CD14-positive monocyte (primary cell): ENCODE measurements around the gene NAP1L1. TPM values are rescaled to one million over a fixed set of nuclear protein-coding genes. Genes with fewer than 3 reads are reported as not detected.

ENCODE experiments used
- DNase-seq, 3 donors: peaks; one replicate each; pipeline ENCODE4 v3.0.0-alpha.2; 2011 to 2022
- H2AFZ ChIP-seq: 2 replicates; pipeline ENCODE4 v1.6.0; 2012; ENCODE audit warnings: mild to moderate bottlenecking, low read depth, low read length, inconsistent platforms; ENCODE audit not compliant: insufficient read depth, poor library complexity, severe bottlenecking
- H3K27ac ChIP-seq, 2 donors: 1 replicate in 1 of 2; 2 replicates in 1 of 2; pipeline ENCODE4 v1.5.1; 2012 to 2013; ENCODE audit warnings: low read length in 2 of 2, control low read depth in 1 of 2, inconsistent platforms in 1 of 2, low read depth in 1 of 2, mild to moderate bottlenecking in 1 of 2
- H3K27me3 ChIP-seq, 2 donors: one replicate each; pipeline versions ENCODE4 v1.6.0 to v1.6.1; 2011 to 2013; ENCODE audit warnings: low read length in 2 of 2; ENCODE audit not compliant: control insufficient read depth in 2 of 2, insufficient read depth in 2 of 2
- H3K36me3 ChIP-seq, 2 donors: replicated peaks in 1 of 2; 1 replicate in 1 of 2; 2 replicates in 1 of 2; pipeline versions ENCODE4 v1.5.1 to v1.6.1; 2012 to 2013; ENCODE audit warnings: low read length in 2 of 2, control low read depth in 1 of 2, inconsistent platforms in 1 of 2, mild to moderate bottlenecking in 1 of 2; ENCODE audit not compliant: insufficient read depth in 2 of 2, control insufficient read depth in 1 of 2
- H3K4me1 ChIP-seq, 2 donors: 1 replicate in 1 of 2; 2 replicates in 1 of 2; pipeline versions ENCODE4 v1.5.1 to v1.6.1; 2012 to 2013; ENCODE audit warnings: low read length in 2 of 2, control low read depth in 1 of 2, inconsistent platforms in 1 of 2, mild to moderate bottlenecking in 1 of 2, moderate library complexity in 1 of 2; ENCODE audit not compliant: insufficient read depth in 2 of 2, control insufficient read depth in 1 of 2
- H3K4me2 ChIP-seq: replicated peaks from 2 replicates; pipeline ENCODE3; 2012; ENCODE audit warnings: low read length, moderate library complexity, mild to moderate bottlenecking; ENCODE audit not compliant: poor library complexity, severe bottlenecking; ENCODE audit errors: extremely low read depth
- H3K4me3 ChIP-seq, 3 experiments: fragments of 200-600 bp in 1 of 3; sonication (generic) in 1 of 3; replicated peaks in 1 of 3; 1 replicate in 2 of 3; 2 replicates in 1 of 3; pipeline ENCODE4 v1.5.1; 2011 to 2013; ENCODE audit warnings: low read length in 3 of 3, mild to moderate bottlenecking in 3 of 3, control low read depth in 2 of 3, low read depth in 2 of 3, inconsistent platforms in 1 of 3, moderate library complexity in 1 of 3
- H3K79me2 ChIP-seq: 2 replicates; pipeline ENCODE4 v1.6.0; 2012; ENCODE audit warnings: mild to moderate bottlenecking, control low read depth, inconsistent platforms, low read length, moderate library complexity; ENCODE audit not compliant: insufficient read depth
- H3K9ac ChIP-seq: 2 replicates; pipeline ENCODE4 v1.6.0; 2017; ENCODE audit warnings: low read length, mild to moderate bottlenecking; ENCODE audit not compliant: insufficient read depth, poor library complexity, severe bottlenecking
- H3K9me3 ChIP-seq, 2 donors: replicated peaks in 1 of 2; 1 replicate in 1 of 2; 2 replicates in 1 of 2; pipeline versions ENCODE4 v1.5.1 to v1.6.1; 2012 to 2013; ENCODE audit warnings: low read length in 2 of 2, control low read depth in 1 of 2; ENCODE audit not compliant: control insufficient read depth in 1 of 2, insufficient read depth in 1 of 2
- H4K20me1 ChIP-seq: 2 replicates; pipeline ENCODE4 v1.6.0; 2012; ENCODE audit warnings: mild to moderate bottlenecking, low read length, control low read depth, moderate library complexity; ENCODE audit not compliant: insufficient read depth
- H3K27ac Mint-ChIP-seq, 7 donors: one replicate each; pipeline ENCODE4 v1.8.0; 2020; ENCODE audit warnings: mild to moderate bottlenecking in 7 of 7, mixed read lengths in 7 of 7, moderate library complexity in 6 of 7, inconsistent platforms in 2 of 7
- H3K27me3 Mint-ChIP-seq, 3 donors: one replicate each; pipeline ENCODE4 v1.8.0; 2021 to 2022; ENCODE audit warnings: low read depth in 3 of 3, mild to moderate bottlenecking in 3 of 3, mixed read lengths in 3 of 3, moderate library complexity in 3 of 3, inconsistent platforms in 1 of 3
- H3K36me3 Mint-ChIP-seq, 2 donors: one replicate each; pipeline ENCODE4 v1.8.0; 2020; ENCODE audit warnings: mixed read lengths in 2 of 2, inconsistent platforms in 1 of 2, mild to moderate bottlenecking in 1 of 2
- H3K4me1 Mint-ChIP-seq: one replicate; pipeline ENCODE4 v1.8.0; 2020; ENCODE audit warnings: mild to moderate bottlenecking, mixed read lengths
- H3K4me3 Mint-ChIP-seq, 2 donors: one replicate each; pipeline ENCODE4 v1.8.0; 2020; ENCODE audit warnings: mild to moderate bottlenecking in 2 of 2, mixed read lengths in 2 of 2, moderate library complexity in 1 of 2
- H3K9me3 Mint-ChIP-seq, 7 donors: one replicate each; pipeline ENCODE4 v1.8.0; 2020 to 2022; ENCODE audit warnings: mixed read lengths in 7 of 7, mild to moderate bottlenecking in 6 of 7, moderate library complexity in 6 of 7, inconsistent platforms in 2 of 7
- WGBS: methylation state at CpG from one replicate; pipeline ENCODE4 v1.1.5; 2013; ENCODE audit warnings: missing lambda C conversion rate; ENCODE audit not compliant: insufficient coverage; 5-methylcytosine and 5-hydroxymethylcytosine counted together
- intact Hi-C, 2 donors: fragments of 100-400 bp; cut with micrococcal nuclease; formaldehyde crosslinking; loops; one replicate each; pipeline versions ENCODE4 v1.15.0 to v1.15.1; 2023
- polyA plus RNA-seq, 3 donors: library from polyadenylated mRNA; depleted of rRNA in 1 of 3; unstranded in 2 of 3; stranded (reverse) in 1 of 3; fragments of 300-500 nt in 2 of 3; fragments of >200 nt in 1 of 3; fragmentation: Illumina TruSeq in 2 of 3; gene quantifications; 1 replicate in 2 of 3; 2 replicates in 1 of 3; pipeline ENCODE4 v1.2.3, GENCODE V29; 2012 to 2021
- TF ChIP-seq, protein P1 (sequence below): fragments of 200-600 bp; IDR thresholded peaks from one replicate; pipeline ENCODE4 v1.8.0; 2022; ENCODE audit warnings: antibody characterized with exemption, mild to moderate bottlenecking

Gene NAP1L1
- polyA plus RNA-seq, 3 donors = 98.3 to 164 (median 111) TPM

DNA sequence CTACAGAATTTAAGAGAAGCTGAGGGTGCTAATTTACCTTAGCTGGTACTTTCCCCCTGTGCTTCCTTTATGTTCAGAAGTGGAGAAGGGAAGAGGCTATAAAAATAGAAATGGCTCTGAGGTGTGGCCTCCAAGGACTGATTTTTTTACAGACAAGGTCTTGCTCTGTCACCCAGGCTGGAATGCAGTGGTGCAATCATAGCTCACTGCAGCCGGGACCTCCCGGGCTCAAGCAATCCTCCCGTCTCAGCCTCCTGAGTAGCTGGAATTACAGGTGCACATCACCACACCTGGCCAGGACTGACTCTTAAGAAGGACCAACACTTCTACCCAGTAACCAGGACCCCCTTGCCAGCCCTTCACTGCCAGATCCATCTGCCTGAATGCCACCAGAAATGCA is 23.9 kb upstream of the NAP1L1 start:
- Mint-ChIP-seq H3K36me3 (no peaks in the 10 kb centered on the region), H3K27me3 (peaks cover 1 to 9% (median 2%) of the 10 kb centered on the region in 3 donors), H3K4me1 (peaks cover 2% of the 10 kb centered on the region), H3K9me3 (peaks cover 0 to 2% (median 0%) of the 10 kb centered on the region in 7 donors), H3K27ac (no peak overlapping the region), H3K4me3 (no peak overlapping the region)
- Histone ChIP-seq H3K4me3 (no peak overlapping the region), H3K27ac (no peak overlapping the region), H2AFZ (no peak overlapping the region), H3K9me3 (no peaks in the 10 kb centered on the region), H4K20me1 (no peaks in the 10 kb centered on the region), H3K36me3 (no peaks in the 10 kb centered on the region), H3K4me2 (no peak overlapping the region), H3K9ac (no peak overlapping the region), H3K4me1 (no peaks in the 10 kb centered on the region), H3K79me2 (no peaks in the 10 kb centered on the region), H3K27me3 (no peaks in the 10 kb centered on the region)
- TF ChIP-seq, protein P1, sequence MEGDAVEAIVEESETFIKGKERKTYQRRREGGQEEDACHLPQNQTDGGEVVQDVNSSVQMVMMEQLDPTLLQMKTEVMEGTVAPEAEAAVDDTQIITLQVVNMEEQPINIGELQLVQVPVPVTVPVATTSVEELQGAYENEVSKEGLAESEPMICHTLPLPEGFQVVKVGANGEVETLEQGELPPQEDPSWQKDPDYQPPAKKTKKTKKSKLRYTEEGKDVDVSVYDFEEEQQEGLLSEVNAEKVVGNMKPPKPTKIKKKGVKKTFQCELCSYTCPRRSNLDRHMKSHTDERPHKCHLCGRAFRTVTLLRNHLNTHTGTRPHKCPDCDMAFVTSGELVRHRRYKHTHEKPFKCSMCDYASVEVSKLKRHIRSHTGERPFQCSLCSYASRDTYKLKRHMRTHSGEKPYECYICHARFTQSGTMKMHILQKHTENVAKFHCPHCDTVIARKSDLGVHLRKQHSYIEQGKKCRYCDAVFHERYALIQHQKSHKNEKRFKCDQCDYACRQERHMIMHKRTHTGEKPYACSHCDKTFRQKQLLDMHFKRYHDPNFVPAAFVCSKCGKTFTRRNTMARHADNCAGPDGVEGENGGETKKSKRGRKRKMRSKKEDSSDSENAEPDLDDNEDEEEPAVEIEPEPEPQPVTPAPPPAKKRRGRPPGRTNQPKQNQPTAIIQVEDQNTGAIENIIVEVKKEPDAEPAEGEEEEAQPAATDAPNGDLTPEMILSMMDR = no peak
- intact Hi-C loops = no loop called here
- 83% methylated on average over 3 of the region's 3 CpGs for WGBS
- no peak for DNase-seq

- H3K79me2 ChIP-seq = no peaks in the 10 kb centered on the region
- H3K4me1 ChIP-seq = no peaks in the 10 kb centered on the region
- no peak overlapping the region for H3K4me3 Mint-ChIP-seq
- no peak for DNase-seq
- peaks cover 0 to 7% (median 1%) of the 10 kb centered on the region in 3 donors for H3K27me3 Mint-ChIP-seq
- no peak overlapping the region for H3K4me2 ChIP-seq
- H3K27ac ChIP-seq = no peak overlapping the region
- no peaks in the 10 kb centered on the region for H3K36me3 ChIP-seq
- WGBS = no CpG with 5 or more reads among the region's 3 CpGs
- no peaks in the 10 kb centered on the region for H3K36me3 Mint-ChIP-seq
- H3K9ac ChIP-seq = no peak overlapping the region
- peaks cover 0 to 2% (median 0%) of the 10 kb centered on the region in 7 donors for H3K9me3 Mint-ChIP-seq
- no peaks in the 10 kb centered on the region for H3K27me3 ChIP-seq
- H2AFZ ChIP-seq = no peak overlapping the region
- no peaks in the 10 kb centered on the region for H3K9me3 ChIP-seq
- H3K4me3 ChIP-seq = no peak overlapping the region
- TF ChIP-seq, protein P1 = no peak
- H4K20me1 ChIP-seq = no peaks in the 10 kb centered on the region
- H3K27ac Mint-ChIP-seq = no peak overlapping the region
- peaks cover 2% of the 10 kb centered on the region for H3K4me1 Mint-ChIP-seq
- intact Hi-C loops = no loop called here
Measured at GRCh38 chr12:76106631-76107030, 22.1 kb upstream of the NAP1L1 start.
